DMS 273 treated with DMSO at 0.1 percent for 48 hours (cell line): Measurements from ENCODE around the gene TEX12.
"Not testable (repeated sequence)": the region's sequence is repeated elsewhere in the genome, so short reads cannot be mapped to it uniquely, and the experiment has no call there.

Experiments used
- DNase-seq: peaks from one replicate; lab custom pipeline; 2025; lab: John Stamatoyannopoulos, UW

The TEX12 gene

GRCh38 chr11:112167145-112167544, at the start of gene TEX12:
TSS of gene TEX12 (plus strand) at chr11:112167372. CDS start at chr11:112169269, 1,897 bp downstream.
- no peak for DNase-seq

GRCh38 chr11:112118176-112118575, 49.0 kb upstream of the TEX12 start:
- DNase-seq: no peak

GRCh38 chr11:112121981-112122615, 45.1 kb upstream of the TEX12 start:
- no peak for DNase-seq

GRCh38 chr11:112123129-112123528, 44.0 kb upstream of the TEX12 start:
- no peak for DNase-seq

- DNase-seq: no peak
These were observed 40.1 kb upstream of the TEX12 start for GRCh38 chr11:112127056-112127455.

- DNase-seq: no peak
These were observed 38.6 kb upstream of the TEX12 start for GRCh38 chr11:112128483-112129121.

- DNase-seq: no peak
These were observed 37.5 kb upstream of the TEX12 start for GRCh38 chr11:112129656-112130055.

GRCh38 chr11:112132737-112133136, 34.4 kb upstream of the TEX12 start:
- DNase-seq: no peak

- DNase-seq: no peak
These were observed 32.7 kb upstream of the TEX12 start for GRCh38 chr11:112134473-112134872.

- DNase-seq: no peak
These were observed 23.6 kb upstream of the TEX12 start for GRCh38 chr11:112143597-112143996.

GRCh38 chr11:112150517-112150916, 16.7 kb upstream of the TEX12 start:
- DNase-seq: no peak

- DNase-seq: no peak
These were observed 10.8 kb upstream of the TEX12 start for GRCh38 chr11:112156153-112156955.

- DNase-seq: no peak
These were observed 10.0 kb upstream of the TEX12 start for GRCh38 chr11:112156956-112157766.

- DNase-seq: no peak
These were observed 7.8 kb upstream of the TEX12 start for GRCh38 chr11:112159098-112160065.

GRCh38 chr11:112160091-112160848, 6.9 kb upstream of the TEX12 start:
- DNase-seq: no peak

GRCh38 chr11:112161012-112161411, 6.2 kb upstream of the TEX12 start:
- no peak for DNase-seq

GRCh38 chr11:112162200-112162599, 5.0 kb upstream of the TEX12 start:
- not testable (repeated sequence) for DNase-seq

- no peak for DNase-seq
These were observed 4.2 kb upstream of the TEX12 start for GRCh38 chr11:112162761-112163546.
